GM18907 (cell line): ENCODE data around the gene CD52.
"Not testable (repeated sequence)": the region's sequence is repeated elsewhere in the genome, so short reads cannot be mapped to it uniquely, and the experiment has no call there.

Experiments
- ATAC-seq: cut with Tn5 transposase; IDR thresholded peaks from one replicate; pipeline ENCODE4 v1.9.1; 2021; ENCODE audit warnings: mild to moderate bottlenecking, moderate library complexity; ENCODE audit not compliant: unreplicated experiment

CD52 gene

GRCh38 chr1:26327956-26328362 is 10.2 kb downstream of the CD52 start:
- no peak for ATAC-seq

GRCh38 chr1:26328597-26328996 is 10.8 kb downstream of the CD52 start:
- no peak for ATAC-seq

- ATAC-seq = not testable (repeated sequence)
Observed at GRCh38 chr1:26329380-26329779, 11.6 kb downstream of the CD52 start.

- no peak for ATAC-seq
Observed at GRCh38 chr1:26330276-26330675, 12.5 kb downstream of the CD52 start.

GRCh38 chr1:26333312-26333711 is 15.6 kb downstream of the CD52 start:
- not testable (repeated sequence) for ATAC-seq

- ATAC-seq = no peak
Observed at GRCh38 chr1:26335774-26336476, 18.2 kb downstream of the CD52 start.

GRCh38 chr1:26336477-26337205 is 18.9 kb downstream of the CD52 start:
- peak; percentile 73 for ATAC-seq

- ATAC-seq = no peak
Observed at GRCh38 chr1:26337206-26337535, 19.4 kb downstream of the CD52 start.

- no peak for ATAC-seq
Observed at GRCh38 chr1:26337625-26338024, 19.9 kb downstream of the CD52 start.

GRCh38 chr1:26338670-26339069 is 20.9 kb downstream of the CD52 start:
- no peak for ATAC-seq

GRCh38 chr1:26340047-26340481 is 22.3 kb downstream of the CD52 start:
- ATAC-seq = no peak

- no peak for ATAC-seq
Observed at GRCh38 chr1:26344147-26344920, 26.6 kb downstream of the CD52 start.

GRCh38 chr1:26345718-26346117 is 28.0 kb downstream of the CD52 start:
- no peak for ATAC-seq

GRCh38 chr1:26346274-26347033 is 28.7 kb downstream of the CD52 start:
- ATAC-seq = no peak

- no peak for ATAC-seq
Observed at GRCh38 chr1:26349188-26349876, 31.6 kb downstream of the CD52 start.

- no peak for ATAC-seq
Observed at GRCh38 chr1:26349877-26350244, 32.1 kb downstream of the CD52 start.

- ATAC-seq = no peak
Observed at GRCh38 chr1:26350343-26350700, 32.6 kb downstream of the CD52 start.

- ATAC-seq = no peak
Observed at GRCh38 chr1:26350701-26351589, 33.2 kb downstream of the CD52 start.

GRCh38 chr1:26351590-26352337 is 34.0 kb downstream of the CD52 start:
- no peak for ATAC-seq
